Hematopoietic multipotent progenitor cell treated with erythropoietin and hydrocortisone succinate and interleukin-3 and kit ligand, for 15 days (in vitro differentiated cells): ENCODE results near the gene SKOR2.
"Not testable (repeated sequence)": the region's sequence is repeated elsewhere in the genome, so short reads cannot be mapped to it uniquely, and the experiment has no call there.

Experiments used
- DNase-seq: peaks from one replicate; pipeline ENCODE4 v3.0.0-alpha.2; 2015; ENCODE audit warnings: low spot score

The SKOR2 gene

DNA sequence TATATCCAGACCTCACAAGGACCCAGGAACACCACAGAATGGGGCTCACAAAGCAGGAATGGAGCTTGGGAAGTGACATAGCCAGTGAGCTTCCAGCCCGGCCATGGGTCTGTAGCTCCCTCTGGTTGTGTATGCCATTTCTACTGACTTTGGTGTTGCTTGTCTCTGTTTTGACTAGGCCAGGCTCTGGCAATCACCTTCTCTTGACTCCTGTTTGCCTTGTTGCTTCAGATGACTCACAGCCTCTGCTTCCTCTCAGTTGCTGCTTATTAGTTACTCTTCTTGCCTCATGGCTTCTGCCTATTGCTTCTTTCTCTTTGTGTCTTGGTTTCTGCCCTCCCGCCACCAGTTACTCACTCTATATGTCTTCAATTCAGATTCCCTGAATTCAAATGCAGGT lies 59.5 kb downstream of the SKOR2 start:
- DNase-seq = no peak

DNA sequence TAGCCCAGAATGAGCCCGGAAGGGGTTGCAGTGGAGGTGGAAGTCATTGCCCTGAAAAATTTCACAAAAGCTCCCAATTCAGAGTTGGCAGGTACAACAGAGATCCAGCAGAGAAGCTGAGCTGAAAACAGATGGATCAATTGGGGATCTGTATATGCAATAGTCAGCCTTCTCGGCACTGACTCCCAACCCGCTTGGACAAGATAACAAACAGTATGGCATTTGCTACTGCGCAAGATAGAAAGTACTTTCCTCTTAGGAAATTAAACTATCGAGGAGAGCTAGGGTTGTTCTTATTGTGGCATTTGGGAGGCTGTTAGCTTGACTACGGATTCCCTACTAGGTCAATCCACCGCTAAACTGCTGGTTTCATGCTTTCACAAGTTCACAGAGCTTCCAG lies 63.7 kb downstream of the SKOR2 start:
- no peak for DNase-seq

DNA sequence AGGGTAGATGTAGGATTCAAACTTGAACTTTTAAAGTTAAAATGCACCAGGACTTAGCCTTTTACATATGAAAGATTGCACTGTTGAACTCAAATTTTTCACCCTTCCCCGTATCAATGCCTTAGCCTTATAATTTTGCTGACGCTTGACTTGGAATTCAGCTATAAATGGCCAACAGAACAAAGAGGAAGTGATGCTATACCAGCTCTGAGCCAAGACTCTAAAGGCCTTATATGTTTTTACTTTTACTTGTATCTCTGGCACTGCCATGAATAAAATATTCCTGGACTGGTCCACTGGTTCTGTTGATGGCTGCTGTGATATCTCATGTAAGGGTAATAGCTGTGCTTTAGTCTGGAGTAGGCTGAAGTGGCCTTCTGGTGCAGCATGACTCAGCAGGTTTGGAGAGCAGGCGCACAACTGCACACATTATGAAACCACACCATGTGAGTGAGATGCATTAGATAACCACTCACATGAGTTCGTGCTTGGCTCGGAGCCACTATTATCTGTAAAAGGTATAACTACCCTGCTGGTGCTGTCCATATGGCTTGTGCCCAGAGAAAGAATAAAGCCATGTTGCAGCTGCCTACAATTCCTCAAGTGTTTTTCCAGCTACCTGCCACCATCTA lies 66.9 kb downstream of the SKOR2 start:
- DNase-seq = peak; percentile 56

DNA sequence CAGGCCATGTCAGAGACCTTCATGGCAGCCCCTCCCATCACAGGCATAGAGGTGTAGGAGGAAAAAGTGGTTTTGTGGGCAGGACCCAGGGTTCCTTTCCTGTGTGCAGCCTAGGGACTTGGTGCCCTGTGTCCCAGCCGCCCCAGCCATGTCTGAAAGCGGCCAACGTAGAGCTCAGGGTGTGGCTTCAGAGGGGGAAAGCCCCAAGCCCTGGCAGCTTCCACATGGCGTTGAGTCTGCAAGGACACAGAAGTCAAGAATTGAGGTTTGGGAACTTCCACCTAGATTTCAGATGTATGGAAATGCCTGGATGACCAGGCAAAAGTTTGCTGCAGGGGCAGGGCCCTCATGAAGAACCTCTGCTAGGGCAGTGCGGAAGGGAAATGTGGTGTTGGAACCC lies 69.3 kb downstream of the SKOR2 start:
- DNase-seq = not testable (repeated sequence)

DNA sequence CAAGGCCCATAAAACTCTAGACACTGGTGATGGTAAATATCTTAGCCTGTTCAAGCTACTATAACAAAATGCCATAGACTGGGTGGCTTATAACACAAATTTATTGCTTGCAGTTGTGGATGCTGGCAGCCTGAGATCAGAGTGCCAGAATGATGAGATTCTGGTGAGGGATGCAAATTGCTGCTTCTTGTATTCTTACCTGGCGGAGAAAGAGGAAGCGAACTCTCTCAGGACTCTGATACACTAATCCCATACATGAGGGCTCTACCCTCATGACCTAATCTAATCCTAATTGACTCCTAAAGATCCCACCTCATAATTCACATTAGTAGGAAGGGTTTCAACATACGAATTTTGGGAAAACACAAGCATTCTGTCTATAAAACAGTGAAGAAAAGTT lies 70.7 kb downstream of the SKOR2 start:
- DNase-seq = no peak

DNA sequence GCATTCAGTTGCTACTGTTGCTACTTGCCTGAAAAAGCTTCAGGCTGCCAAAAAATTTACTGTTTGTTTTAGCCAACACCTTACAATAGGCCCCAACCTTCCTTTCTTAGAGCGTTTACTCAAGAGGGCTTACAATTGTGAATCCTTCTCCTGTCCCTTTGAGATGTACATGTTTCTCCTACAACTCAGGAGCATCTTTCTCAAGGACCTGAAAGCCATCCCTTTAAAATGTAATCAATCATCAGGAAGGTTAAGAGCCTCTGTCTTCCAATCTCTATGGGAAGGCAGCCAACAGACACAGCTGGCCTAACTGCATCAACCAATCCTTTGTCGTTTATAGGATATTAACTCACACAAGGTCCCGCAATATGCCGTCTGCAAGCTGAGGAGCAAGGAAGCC lies 71.9 kb downstream of the SKOR2 start:
- DNase-seq = no peak

DNA sequence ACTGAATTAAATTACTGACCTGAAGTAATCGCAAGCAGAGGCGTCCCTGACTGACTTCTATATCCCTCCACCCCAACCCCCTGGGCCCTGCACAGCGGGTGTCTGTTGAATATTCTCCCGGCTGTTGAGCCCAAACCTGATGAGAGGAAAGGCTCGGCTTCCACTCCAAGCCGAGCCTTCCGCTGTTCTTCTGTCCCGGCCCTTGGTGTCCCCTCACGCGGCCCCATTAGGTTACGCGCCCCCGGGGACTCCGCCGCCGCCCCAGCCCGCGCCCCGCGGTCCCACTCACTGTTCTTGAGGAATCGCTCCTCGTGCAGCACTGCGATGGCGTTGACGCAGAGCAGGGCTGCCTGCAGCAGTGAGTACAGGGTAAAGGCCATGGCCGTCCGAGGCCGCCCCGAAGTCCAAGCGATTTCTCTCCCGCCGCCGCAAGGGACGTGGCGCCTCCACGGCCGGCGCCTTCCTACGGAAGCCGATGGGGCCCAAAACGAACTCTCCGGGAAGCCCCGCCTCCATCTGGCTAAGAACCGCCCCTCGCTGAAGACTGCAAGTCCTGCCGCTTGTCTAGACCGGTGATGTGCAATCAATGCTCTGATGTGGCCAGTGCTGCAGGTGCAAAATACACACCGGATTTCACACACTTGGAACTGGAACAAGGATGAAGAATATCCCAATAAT lies 75.4 kb downstream of the SKOR2 start, which contains the start of gene IER3IP1:
IER3IP1 (minus strand) TSS at position 467 of the 678 bp plus-strand sequence; CDS start at position 380, 87 bp downstream.
- DNase-seq = peak; percentile 83

DNA sequence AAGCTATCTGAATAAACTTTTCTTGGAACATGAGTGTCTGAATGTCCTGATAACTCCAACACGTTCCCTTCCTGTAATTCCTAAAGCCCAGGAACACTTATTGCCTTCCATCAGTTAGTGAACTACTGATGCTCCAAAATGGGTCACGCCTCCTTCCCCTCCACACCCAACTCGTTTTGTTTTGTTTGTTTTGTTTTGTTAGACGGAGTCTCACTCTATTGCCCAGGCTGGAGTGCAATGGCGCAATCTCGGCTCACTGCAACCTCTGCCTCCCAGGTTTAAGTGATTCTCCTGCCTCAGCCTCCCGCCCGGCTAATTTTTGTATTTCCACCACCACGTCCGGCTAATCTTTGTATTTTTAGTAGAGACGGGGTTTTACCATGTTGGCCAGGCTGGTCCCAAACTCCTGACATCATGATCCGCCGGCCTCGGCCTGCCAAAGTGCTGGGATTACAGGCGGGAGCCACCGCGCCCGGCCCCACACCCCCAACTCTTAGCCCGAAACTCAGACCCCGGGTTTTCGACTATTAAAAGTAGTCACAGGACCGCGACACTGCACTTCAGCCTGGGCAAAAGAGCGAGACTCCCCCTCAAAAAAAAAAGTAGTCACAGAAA lies 76.1 kb downstream of the SKOR2 start:
- DNase-seq = no peak

DNA sequence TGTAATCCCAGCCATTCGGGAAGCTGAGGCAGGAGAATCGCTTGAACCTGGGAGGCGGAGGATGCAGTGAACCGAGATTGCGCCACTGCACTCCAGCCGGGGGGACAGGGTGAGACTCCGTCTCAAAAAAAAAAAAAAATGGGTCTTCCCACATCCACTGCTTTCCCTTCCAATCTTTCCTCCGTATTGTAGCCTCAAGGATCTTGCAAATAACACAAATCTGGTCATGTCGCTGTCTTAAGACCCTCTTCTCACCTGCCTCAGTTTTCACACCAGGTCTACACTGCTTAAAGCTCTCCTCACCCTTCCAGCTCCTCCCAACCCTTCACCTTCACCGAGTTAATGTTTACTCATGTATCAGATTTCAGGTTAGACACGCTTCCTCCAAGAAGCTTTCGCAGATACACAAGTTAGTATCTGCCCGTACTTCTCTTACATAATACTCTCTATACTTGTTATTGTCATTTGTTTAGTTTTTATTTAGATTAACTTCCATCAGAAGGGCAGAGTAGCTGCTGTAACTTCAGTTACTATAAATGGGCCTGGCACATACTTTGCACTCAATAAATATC lies 76.8 kb downstream of the SKOR2 start:
- DNase-seq = no peak

DNA sequence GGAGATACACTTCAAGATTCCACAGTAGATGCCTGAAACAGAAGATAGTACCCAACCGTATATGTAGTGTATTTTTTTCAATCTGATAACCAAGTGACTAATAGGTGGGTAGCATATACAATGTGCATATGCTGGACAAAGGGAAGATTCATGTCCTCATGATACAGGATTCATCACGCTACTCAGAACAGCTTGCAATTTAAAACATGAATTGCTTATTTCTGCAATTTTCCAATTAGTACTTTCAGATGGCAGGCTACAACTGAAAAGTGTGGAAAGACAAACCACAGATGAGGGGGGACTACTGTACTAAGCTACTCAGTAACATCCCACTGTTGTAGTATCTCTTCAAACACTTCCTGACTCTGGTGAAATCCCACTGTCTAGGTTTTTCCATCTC lies 79.0 kb downstream of the SKOR2 start:
- no peak for DNase-seq

DNA sequence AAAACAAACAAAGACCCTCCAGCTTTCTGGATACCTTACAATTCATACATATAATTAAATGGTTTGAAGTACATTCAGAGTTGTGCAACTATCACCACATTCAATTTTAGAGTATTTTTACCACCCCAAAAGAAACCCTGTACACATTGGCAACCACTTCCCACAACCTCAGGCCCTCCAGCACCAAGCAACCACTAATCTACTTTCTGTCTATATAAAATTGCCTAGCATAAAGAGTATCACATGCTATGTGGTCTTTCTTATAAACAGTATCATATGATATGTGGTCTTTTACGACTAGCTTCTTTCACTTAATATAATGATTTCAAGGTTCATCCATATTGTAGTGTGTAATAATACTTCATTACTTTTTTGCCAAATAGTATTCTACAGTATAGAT lies 82.5 kb downstream of the SKOR2 start:
- no peak for DNase-seq

DNA sequence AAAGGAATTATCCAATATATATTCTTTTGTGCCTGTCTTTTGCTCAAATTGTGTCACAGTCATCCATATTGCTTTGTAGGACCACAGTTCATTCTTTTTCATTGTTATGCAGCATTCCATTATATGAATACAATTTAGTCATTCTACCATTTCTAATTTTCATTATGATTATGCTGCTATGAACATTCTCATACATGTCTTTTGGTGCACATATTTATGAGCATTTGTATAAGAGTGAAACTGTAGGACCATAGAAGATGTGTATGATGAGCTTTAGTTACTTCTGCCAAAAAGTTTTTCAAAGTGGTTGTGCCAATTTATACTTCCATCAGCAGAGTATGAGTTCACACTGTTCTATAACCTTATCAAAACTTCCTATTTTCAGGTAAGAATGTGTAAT lies 83.0 kb downstream of the SKOR2 start:
- no peak for DNase-seq

DNA sequence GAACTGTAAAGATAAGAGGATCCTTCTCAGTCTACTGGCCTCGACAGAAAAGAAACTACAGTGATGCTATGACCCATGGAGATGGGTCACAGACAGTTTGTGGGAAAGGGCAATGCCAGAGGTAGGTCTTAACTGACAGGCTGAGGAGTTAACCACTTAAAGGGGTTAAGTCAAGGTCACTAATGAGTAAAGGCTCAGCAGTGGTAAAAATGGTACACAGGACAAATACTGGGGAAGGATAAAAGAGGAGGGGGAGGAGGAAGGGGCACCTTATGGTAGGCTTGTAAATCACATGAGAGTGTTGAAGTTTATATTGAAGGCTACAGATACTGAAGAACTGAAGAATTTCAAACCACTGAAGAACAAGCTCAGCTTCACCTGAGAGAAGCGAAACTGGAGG lies 85.2 kb downstream of the SKOR2 start:
- DNase-seq = no peak

DNA sequence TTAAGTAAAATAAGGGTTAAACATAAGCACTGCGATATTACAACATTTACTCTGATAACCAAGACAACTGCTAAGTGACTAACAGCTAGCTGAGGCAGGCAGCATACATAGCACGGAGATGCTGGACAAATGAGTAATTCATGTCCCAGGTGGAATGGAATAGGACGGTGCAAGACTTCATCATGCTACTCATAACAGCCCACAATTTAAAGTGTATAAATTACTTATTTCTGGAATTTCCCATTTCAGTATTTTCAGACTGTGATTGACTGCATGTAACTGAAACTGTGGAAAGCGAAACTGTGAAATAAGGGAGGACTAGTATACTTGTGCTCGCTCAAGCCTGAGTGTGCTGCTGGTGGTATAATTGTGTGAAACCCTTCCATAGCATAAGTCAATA lies 88.2 kb downstream of the SKOR2 start:
- no peak for DNase-seq

DNA sequence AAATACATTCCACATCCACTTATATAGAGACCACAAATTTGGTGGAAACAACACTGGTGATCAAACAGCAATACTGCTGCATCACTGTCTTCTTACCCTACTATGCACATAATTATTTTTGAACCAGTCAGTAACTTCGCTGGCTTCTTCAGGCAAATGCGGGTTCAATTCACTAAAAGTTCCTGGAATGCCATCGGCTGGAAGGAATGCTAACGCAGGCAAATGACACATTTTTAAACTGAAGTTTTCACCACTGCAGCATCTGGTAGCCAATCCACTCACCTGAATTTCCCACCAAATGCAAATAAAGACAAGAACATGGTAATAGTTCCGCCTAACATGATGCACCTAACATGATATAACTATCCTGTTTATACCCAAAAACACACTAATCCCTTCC lies 91.2 kb downstream of the SKOR2 start:
- no peak for DNase-seq

DNA sequence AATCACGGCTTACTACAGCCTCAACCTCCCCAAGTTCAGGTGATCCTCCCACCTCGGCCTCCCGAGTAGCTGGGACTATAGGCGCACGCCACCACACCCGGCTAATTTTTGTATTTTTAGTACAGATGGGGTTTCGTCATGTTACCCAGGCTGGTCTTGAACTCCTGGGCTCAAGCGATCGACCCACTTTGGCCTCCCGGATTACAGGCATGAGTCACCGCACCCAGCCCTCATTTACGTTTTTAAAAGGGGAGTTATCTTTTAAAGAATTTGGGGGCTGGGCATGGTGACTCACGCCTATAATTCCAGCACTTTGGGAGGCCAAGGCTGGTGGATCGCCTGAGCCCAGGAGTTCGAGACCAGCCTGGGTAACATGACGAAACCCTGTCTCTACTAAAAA lies 93.1 kb downstream of the SKOR2 start:
- DNase-seq = not testable (repeated sequence)
